SU-DHL-6 (cell line): Measurements from ENCODE around the gene SLC22A14.

ENCODE experiments used
- H2AFZ ChIP-seq: fragments of 200-600 bp; sonication (generic); 2 replicates; pipeline ENCODE4 v1.6.1; 2014; ENCODE audit warnings: low read depth, mild to moderate bottlenecking, moderate library complexity, mixed read lengths, antibody characterized with exemption, low read length; ENCODE audit not compliant: severe bottlenecking
- H3F3A ChIP-seq: fragments of 200-600 bp; shearing (Covaris generic); 2 replicates; pipeline ENCODE4 v1.6.0; 2016; ENCODE audit warnings: antibody characterized with exemption, mild to moderate bottlenecking; ENCODE audit not compliant: insufficient read depth
- H3K27ac ChIP-seq: fragments of 200-600 bp; sonication (generic); 2 replicates; pipeline ENCODE4 v1.5.1; 2016; ENCODE audit warnings: low read depth, mild to moderate bottlenecking, low read length, moderate library complexity, mixed read lengths
- H3K27me3 ChIP-seq: fragments of 200-600 bp; sonication (generic), shearing (Covaris generic); 2 replicates; pipeline ENCODE4 v1.6.0; 2014; ENCODE audit warnings: mild to moderate bottlenecking, low read length
- H3K36me3 ChIP-seq: fragments of 200-600 bp; sonication (generic); 2 replicates; pipeline ENCODE4 v1.6.1; 2014; ENCODE audit warnings: mild to moderate bottlenecking, low read length, mixed read lengths
- H3K4me2 ChIP-seq: fragments of 300-600, 200-600 bp; shearing (Covaris generic), sonication (generic); 2 replicates; pipeline ENCODE4 v1.6.0; 2014; ENCODE audit warnings: low read length, low read depth, mild to moderate bottlenecking; ENCODE audit not compliant: poor library complexity, severe bottlenecking
- H3K4me3 ChIP-seq: fragments of 200-600 bp; sonication (generic); 2 replicates; pipeline ENCODE4 v1.5.1; 2014; ENCODE audit warnings: antibody characterized with exemption, low read length, mild to moderate bottlenecking, mixed read lengths; ENCODE audit not compliant: insufficient read depth, poor library complexity, severe bottlenecking
- H3K79me2 ChIP-seq: fragments of 200-600 bp; sonication (generic); 2 replicates; pipeline ENCODE4 v1.6.1; 2014; ENCODE audit warnings: mild to moderate bottlenecking, low read length, moderate library complexity; ENCODE audit not compliant: insufficient read depth
- H3K9ac ChIP-seq: fragments of 200-600 bp; sonication (generic); 2 replicates; pipeline ENCODE4 v1.7.0; 2014; ENCODE audit warnings: mild to moderate bottlenecking, low read length
- H3K9me2 ChIP-seq: fragments of 200-600 bp; sonication (generic); replicated peaks from 2 replicates; pipeline ENCODE4 v1.6.1; 2014; ENCODE audit warnings: low read length; ENCODE audit not compliant: insufficient read depth
- H3K9me3 ChIP-seq: fragments of 200-600 bp; sonication (generic); 2 replicates; pipeline ENCODE4 v1.6.1; 2014; ENCODE audit warnings: low read length, mixed read lengths; ENCODE audit not compliant: insufficient read depth
- H4K20me1 ChIP-seq: fragments of 200-600 bp; sonication (generic); 2 replicates; pipeline ENCODE4 v1.6.1; 2014; ENCODE audit warnings: low read depth, mild to moderate bottlenecking, antibody characterized with exemption, low read length, moderate library complexity, mixed read lengths
- EZH2phosphoT487 ChIP-seq: fragments of 200-600 bp; sonication (generic), shearing (Covaris generic); conservative IDR thresholded peaks from 2 replicates; pipeline ENCODE4 v1.6.1; 2018; ENCODE audit warnings: mild to moderate bottlenecking, antibody characterized with exemption, low read length, moderate library complexity, mixed read lengths
- TF ChIP-seq, protein P1 (sequence below): fragments of 200-600 bp; sonication (generic); IDR thresholded peaks from one replicate; pipeline ENCODE4 v1.5.1; 2017; ENCODE audit warnings: antibody characterized with exemption, mild to moderate bottlenecking, low read length, moderate library complexity; ENCODE audit not compliant: insufficient read depth, poor library complexity, severe bottlenecking

Gene SLC22A14

GRCh38 chr3:38307599-38307998, 25.5 kb downstream of the SLC22A14 start:
- H3K9me3 ChIP-seq: no peaks in the 10 kb centered on the region
- no peaks in the 10 kb centered on the region for H3K9me2 ChIP-seq
- H3K36me3 ChIP-seq: no peaks in the 10 kb centered on the region
- H3K9ac ChIP-seq: no peak overlapping the region
- H3K4me3 ChIP-seq: no peak overlapping the region
- H3K27me3 ChIP-seq: no peaks in the 10 kb centered on the region
- no peak overlapping the region for H2AFZ ChIP-seq
- TF ChIP-seq EZH2phosphoT487: no peak
- no peaks in the 10 kb centered on the region for H3F3A ChIP-seq
- no peak overlapping the region for H3K4me2 ChIP-seq
- H4K20me1 ChIP-seq: no peaks in the 10 kb centered on the region
- no peak overlapping the region for H3K27ac ChIP-seq
- no peaks in the 10 kb centered on the region for H3K79me2 ChIP-seq

- H3K79me2 ChIP-seq: no peaks in the 10 kb centered on the region
- H3K9me2 ChIP-seq: no peaks in the 10 kb centered on the region
- no peaks in the 10 kb centered on the region for H4K20me1 ChIP-seq
- no peak overlapping the region for H2AFZ ChIP-seq
- no peaks in the 10 kb centered on the region for H3F3A ChIP-seq
- no peaks in the 10 kb centered on the region for H3K27me3 ChIP-seq
- H3K9me3 ChIP-seq: no peaks in the 10 kb centered on the region
- TF ChIP-seq EZH2phosphoT487: no peak
- TF ChIP-seq, protein P1, sequence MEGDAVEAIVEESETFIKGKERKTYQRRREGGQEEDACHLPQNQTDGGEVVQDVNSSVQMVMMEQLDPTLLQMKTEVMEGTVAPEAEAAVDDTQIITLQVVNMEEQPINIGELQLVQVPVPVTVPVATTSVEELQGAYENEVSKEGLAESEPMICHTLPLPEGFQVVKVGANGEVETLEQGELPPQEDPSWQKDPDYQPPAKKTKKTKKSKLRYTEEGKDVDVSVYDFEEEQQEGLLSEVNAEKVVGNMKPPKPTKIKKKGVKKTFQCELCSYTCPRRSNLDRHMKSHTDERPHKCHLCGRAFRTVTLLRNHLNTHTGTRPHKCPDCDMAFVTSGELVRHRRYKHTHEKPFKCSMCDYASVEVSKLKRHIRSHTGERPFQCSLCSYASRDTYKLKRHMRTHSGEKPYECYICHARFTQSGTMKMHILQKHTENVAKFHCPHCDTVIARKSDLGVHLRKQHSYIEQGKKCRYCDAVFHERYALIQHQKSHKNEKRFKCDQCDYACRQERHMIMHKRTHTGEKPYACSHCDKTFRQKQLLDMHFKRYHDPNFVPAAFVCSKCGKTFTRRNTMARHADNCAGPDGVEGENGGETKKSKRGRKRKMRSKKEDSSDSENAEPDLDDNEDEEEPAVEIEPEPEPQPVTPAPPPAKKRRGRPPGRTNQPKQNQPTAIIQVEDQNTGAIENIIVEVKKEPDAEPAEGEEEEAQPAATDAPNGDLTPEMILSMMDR: no peak
- H3K27ac ChIP-seq: no peak overlapping the region
- no peaks in the 10 kb centered on the region for H3K36me3 ChIP-seq
- H3K4me3 ChIP-seq: no peak overlapping the region
- H3K4me2 ChIP-seq: no peak overlapping the region
- H3K9ac ChIP-seq: no peak overlapping the region
These were observed 26.4 kb downstream of the SLC22A14 start for GRCh38 chr3:38308456-38308855.

- TF ChIP-seq EZH2phosphoT487: no peak
- TF ChIP-seq, protein P1: no peak
- Histone ChIP-seq H3K27me3 (no peaks in the 10 kb centered on the region), H3K27ac (no peak overlapping the region), H3K4me2 (no peak overlapping the region), H3K9ac (no peak overlapping the region), H3K4me3 (no peak overlapping the region), H3K9me2 (no peaks in the 10 kb centered on the region), H2AFZ (no peak overlapping the region), H3K79me2 (no peaks in the 10 kb centered on the region), H3K36me3 (no peaks in the 10 kb centered on the region), H3F3A (no peaks in the 10 kb centered on the region), H3K9me3 (no peaks in the 10 kb centered on the region), H4K20me1 (no peaks in the 10 kb centered on the region)
These were observed 29.4 kb downstream of the SLC22A14 start for GRCh38 chr3:38311476-38311875.

- no peaks in the 10 kb centered on the region for H4K20me1 ChIP-seq
- TF ChIP-seq, protein P1: no peak
- TF ChIP-seq EZH2phosphoT487: no peak
- H3K9ac ChIP-seq: no peak overlapping the region
- H3K4me3 ChIP-seq: no peak overlapping the region
- no peaks in the 10 kb centered on the region for H3F3A ChIP-seq
- no peaks in the 10 kb centered on the region for H3K27me3 ChIP-seq
- H3K36me3 ChIP-seq: no peaks in the 10 kb centered on the region
- H3K4me2 ChIP-seq: no peak overlapping the region
- H3K9me2 ChIP-seq: no peaks in the 10 kb centered on the region
- no peak overlapping the region for H3K27ac ChIP-seq
- no peak overlapping the region for H2AFZ ChIP-seq
- H3K79me2 ChIP-seq: no peaks in the 10 kb centered on the region
- no peaks in the 10 kb centered on the region for H3K9me3 ChIP-seq
These were observed 29.8 kb downstream of the SLC22A14 start for GRCh38 chr3:38311941-38312340.
